Astrocyte (in vitro differentiated cells and primary cell): ENCODE measurements around the gene IFNL2.

ENCODE experiments used
- EZH2 ChIP-seq: IDR thresholded peaks from 2 replicates; pipeline ENCODE4 v1.6.1; 2012; ENCODE audit warnings: mild to moderate bottlenecking, low read length, inconsistent platforms; ENCODE audit not compliant: insufficient read depth
- TF ChIP-seq, protein P1 (sequence below): IDR thresholded peaks from 2 replicates; pipeline ENCODE4 v1.5.1; 2011; ENCODE audit warnings: low read depth, mild to moderate bottlenecking, inconsistent platforms, low read length, moderate library complexity; ENCODE audit not compliant: insufficient read depth

DNA sequence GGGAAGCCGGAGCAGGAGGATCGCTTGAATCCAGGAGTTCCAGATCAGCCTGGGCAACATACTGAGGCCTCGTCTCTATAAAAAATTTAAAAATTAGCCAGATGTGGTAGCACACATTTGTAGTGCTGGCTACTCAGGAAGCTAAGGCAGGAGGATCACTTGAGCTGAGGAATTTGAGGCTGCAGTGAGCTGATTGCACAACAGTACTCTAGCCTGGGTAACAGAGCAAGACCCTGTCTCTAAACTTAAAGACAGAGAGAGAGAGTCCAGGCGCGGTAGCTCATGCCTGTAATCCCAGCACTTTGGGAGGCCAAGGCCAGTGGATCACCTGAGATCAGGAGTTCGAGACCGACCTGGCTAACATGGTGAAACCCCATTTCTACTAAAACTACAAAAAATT is 27.8 kb upstream of the IFNL2 start:
- TF ChIP-seq EZH2: no peak
- TF ChIP-seq, protein P1, sequence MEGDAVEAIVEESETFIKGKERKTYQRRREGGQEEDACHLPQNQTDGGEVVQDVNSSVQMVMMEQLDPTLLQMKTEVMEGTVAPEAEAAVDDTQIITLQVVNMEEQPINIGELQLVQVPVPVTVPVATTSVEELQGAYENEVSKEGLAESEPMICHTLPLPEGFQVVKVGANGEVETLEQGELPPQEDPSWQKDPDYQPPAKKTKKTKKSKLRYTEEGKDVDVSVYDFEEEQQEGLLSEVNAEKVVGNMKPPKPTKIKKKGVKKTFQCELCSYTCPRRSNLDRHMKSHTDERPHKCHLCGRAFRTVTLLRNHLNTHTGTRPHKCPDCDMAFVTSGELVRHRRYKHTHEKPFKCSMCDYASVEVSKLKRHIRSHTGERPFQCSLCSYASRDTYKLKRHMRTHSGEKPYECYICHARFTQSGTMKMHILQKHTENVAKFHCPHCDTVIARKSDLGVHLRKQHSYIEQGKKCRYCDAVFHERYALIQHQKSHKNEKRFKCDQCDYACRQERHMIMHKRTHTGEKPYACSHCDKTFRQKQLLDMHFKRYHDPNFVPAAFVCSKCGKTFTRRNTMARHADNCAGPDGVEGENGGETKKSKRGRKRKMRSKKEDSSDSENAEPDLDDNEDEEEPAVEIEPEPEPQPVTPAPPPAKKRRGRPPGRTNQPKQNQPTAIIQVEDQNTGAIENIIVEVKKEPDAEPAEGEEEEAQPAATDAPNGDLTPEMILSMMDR: no peak
